GM21529 (cell line): ENCODE data around the gene CACNG6.
"Not testable (repeated sequence)": the region's sequence is repeated elsewhere in the genome, so short reads cannot be mapped to it uniquely, and the experiment has no call there.

Experiments used
- ATAC-seq: cut with Tn5 transposase; IDR thresholded peaks from one replicate; pipeline ENCODE4 v1.9.1; 2021; ENCODE audit not compliant: unreplicated experiment

Gene CACNG6, protein sequence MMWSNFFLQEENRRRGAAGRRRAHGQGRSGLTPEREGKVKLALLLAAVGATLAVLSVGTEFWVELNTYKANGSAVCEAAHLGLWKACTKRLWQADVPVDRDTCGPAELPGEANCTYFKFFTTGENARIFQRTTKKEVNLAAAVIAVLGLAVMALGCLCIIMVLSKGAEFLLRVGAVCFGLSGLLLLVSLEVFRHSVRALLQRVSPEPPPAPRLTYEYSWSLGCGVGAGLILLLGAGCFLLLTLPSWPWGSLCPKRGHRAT

DNA sequence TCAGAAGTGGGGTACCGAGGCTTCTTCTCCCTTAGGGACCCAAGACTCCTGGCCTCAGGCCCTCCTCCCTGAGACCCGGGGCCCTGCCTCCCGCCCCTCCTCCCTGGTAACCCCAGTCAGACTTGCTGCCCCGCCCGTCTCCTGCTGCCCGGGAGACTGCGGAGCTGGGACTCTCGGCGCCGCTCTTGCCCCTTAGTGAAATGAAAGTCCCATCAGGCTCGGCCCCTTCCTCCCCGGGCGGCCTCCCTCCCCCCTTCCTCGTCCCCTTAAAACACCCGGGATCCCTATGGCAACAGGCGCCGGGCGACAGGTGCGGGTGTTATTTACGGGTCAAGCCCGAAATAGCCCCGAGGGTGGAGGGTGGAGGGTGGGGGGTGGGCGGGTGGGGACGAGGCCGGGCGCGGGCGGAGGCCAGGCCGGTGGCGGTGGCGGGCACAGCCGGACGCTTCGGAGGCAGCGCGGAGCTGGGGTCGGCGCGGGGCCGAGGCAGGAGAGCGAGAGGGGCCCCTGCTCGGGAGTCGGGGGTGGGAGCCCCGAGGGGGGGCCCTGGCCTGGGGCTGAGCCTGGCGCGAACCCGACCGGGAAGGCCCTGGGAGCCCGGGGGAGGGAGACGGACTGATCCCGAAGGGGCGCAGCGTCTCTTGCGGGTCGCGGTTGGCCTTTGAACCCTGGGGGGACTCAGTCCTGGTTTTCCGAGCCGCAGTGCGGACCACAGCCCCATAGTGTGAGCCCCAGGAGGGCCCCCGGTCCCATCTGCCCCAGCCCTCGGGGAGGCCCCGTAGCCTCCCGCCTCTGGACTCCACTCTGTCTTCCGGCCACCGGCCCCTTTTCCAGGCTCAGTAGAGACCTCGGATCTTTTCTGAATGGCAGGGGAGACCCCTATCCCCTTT lies at the start of gene CACNG6:
Gene CACNG6 (plus strand): TSS at position 414 of the 890 bp plus-strand sequence. CDS start 1,241 bp downstream, outside the sequence.
- ATAC-seq, result no peak

DNA sequence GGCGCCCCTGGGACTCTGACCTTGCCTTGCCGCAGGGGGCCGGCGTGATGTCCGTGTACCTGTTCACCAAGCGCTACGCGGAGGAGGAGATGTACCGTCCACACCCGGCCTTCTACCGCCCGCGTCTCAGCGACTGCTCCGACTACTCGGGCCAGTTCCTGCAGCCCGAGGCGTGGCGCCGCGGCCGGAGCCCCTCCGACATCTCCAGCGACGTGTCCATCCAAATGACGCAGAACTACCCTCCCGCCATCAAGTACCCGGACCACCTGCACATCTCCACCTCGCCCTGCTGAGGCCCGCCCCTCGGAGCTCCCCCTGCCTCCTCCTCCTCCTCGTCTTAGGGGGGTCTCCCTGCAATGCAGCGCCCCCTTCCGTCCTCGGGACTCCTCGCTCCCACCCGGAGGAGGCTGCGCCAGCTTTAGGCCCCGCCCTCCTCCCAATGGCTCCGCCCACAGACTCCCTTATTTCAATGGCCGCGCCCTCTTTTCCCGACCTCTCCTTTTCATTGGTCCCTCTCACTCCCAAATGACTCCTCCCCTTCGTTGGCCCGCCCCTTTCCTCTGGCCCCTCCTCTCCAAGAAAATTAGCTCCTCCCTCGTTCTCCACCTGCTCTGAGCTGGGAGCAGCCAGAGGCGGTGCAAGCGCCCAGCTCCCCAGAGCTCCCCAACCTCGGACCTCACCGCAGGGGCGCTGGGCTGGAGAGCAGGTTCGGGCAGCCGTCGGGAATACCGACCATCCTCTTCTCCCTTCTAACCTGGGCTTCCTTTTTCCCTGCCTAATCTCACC lies 49.2 kb upstream of the CACNG6 start:
- no peak for ATAC-seq

DNA sequence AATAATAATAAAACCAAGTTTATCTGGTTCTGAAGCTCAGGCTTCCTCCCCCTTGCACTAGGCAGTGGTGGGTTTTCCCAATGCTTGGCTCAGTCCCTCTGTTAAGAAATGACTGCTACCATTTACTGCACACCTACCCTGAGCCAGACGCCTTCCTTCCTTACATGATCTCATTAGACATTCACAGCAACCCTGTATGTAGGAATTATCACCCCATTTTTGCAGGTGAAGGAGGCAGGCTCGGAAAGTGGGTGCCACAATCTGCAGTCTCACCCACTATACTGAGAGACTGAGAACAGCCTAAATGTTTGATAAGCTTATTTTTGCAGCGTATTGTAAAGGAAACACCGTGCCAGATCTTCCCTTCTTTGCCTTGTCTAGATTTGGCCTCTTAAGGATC lies 47.0 kb upstream of the CACNG6 start:
- ATAC-seq, result no peak

DNA sequence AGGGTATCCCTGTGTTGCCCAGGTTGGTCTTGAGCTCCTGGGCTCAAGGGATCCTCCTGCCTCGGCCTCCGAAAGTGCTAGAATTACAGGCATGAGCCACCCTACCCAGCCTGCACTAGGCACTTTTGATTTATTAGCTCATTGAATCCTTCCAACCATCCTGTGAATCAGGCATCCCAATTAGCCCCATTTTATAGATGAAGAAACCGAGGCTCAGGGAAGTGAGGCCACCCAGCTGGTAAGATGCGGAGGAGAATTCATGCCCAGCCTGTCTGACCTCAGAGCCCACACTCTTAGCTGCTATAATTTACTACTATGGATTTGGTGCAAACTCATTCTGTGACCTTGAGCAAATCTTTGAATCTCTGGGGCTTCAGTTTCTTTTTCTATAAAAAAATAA lies 46.5 kb upstream of the CACNG6 start:
- no peak for ATAC-seq

DNA sequence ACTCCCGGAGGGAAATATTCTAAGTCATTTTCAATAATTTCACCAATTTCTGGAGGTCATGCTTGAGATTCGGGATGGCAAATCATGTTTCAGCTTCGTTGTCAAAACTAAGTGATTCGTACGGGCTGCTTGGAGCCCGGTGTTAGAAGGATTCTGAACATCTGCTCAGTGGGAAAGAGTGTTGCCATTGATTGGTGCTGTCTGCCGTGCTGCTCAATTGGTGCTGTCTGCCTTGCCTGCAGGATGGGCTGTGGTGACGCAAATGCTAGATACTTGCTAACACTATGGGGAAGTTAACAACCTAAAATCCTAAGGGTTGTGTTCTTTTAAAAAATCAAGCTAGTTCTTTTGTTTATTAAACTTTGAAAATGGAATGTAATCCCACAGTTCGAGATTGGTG lies 46.0 kb upstream of the CACNG6 start:
- ATAC-seq, result no peak

DNA sequence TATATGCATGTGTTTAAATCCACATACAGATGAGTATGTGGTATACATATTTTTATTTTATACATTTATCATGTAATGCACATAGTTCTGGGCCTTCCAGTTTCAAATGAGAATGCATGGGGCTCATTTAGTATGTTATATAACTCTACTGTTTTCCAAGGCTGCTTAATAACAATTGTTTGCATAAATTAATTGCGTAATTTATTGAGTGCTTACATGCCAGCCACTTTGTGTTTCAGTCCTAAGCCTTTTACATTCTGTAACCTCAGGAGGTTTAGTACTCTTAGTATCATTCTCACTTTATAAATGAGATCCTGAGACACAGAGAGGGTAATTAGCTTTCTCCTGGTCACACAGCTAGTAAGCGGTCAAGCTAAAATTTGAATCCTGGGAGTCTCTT lies 45.4 kb upstream of the CACNG6 start:
- ATAC-seq, result no peak

- ATAC-seq, result no peak
Observed at GRCh38 chr19:53947624-53948023, 43.8 kb upstream of the CACNG6 start.

GRCh38 chr19:53948611-53949010 lies 42.8 kb upstream of the CACNG6 start:
- ATAC-seq, result not testable (repeated sequence)

- ATAC-seq, result no peak
Observed at GRCh38 chr19:53951436-53951835, 40.0 kb upstream of the CACNG6 start.

DNA sequence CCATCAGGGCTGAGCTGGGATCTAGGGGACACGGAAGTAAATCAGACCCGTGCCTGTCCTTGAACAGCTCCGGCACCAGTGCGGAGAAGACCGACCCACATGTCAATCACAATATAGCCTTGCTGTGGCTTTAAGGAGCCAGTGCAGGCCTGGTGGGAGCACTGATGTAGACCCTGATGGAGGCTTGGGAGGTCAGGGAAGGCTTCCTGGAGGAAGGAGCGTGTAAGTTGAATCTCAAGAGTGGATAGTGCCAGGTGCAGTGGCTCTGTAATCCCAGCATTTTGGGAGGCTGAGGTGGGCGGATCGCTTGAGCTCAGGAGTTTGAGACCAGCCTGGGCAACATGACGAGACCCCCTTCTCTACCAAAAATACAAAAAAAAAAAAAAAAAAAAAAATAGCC lies 39.5 kb upstream of the CACNG6 start:
- ATAC-seq, result no peak

DNA sequence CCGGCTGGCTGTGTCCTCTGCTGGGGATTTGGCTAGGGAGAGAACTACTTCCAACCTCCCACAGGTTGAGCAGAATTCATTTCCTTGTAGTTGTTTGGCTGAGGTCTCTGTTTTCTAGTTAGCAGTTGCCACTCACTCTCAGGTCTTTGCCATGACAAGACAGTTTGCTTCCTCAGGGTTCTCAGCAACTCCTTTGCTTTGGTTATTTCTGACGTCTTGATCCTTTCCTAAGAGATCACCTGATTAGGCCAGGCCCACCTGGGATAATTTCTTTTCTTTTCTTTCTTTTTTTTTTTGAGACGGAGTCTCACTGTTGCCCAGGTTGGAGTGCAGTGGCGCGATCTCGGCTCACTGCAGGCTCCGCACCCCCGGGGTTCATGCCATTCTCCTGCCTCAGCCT lies 38.1 kb upstream of the CACNG6 start:
- no peak for ATAC-seq

GRCh38 chr19:53957448-53958167 lies 33.8 kb upstream of the CACNG6 start:
- ATAC-seq, result no peak

GRCh38 chr19:53958168-53958571 lies 33.3 kb upstream of the CACNG6 start:
- no peak for ATAC-seq

- ATAC-seq, result no peak
Observed at GRCh38 chr19:53958823-53959757, 32.3 kb upstream of the CACNG6 start.

GRCh38 chr19:53960187-53960586 lies 31.2 kb upstream of the CACNG6 start:
- no peak for ATAC-seq

DNA sequence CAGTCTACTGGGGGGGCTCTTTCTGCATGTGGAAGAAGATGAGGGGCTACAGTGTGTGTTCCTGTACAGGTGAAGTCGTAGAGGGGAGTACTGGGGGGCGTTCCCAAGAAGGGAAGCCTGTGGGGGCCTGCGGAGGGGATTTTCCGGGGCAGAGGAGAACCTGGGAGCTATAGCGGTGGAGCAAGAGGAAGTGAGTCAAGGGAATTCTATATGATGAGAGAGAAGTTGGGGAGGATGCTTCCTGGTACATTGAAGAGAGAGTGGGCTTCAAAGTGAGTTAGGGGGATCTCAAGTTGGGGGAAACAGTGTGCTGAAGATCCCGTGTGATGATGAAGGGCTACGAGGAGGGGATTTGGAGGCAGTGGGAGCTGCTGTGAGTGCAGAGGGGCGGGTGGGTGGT lies 30.6 kb upstream of the CACNG6 start:
- no peak for ATAC-seq

DNA sequence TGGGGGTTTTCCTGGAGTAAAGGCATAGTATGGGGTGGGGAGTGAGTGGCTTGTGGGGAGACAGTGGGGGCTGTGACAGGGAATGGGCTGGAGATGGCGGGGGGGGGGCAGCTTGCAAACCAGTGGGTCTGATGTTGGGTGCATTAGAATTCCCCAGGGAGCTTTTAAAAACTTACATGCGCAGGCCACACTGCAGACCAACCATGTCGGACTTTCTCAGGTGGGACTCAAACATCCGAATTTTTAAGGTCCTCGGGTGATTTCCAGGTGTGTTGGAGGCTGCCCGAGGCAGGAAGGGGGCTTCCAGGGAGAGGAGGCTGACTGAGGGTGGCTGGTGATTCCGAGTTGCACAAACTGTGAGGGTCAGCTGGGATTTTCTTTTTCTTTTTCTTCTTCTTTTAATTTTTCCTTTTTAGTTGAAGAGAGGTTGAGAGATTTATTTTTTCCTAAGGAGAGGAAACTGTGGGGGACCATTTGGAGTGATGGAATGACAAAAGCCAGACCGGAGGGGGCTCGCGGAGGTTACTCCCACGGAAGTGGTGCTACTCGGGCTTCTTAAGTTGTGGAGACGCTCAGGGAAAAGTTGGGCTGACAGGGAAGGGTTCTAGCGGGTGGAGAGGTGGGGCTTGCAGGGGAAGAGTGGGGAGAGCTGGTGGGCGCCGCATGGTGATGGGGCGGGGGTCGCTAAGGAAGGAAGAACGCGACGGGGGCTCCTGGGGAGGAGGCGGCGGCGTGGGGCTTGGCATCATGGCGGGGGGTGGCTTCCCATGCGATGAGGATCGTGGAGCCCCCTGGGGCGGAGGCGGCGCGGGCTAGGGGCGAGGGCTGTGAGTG lies 29.7 kb upstream of the CACNG6 start:
- ATAC-seq, result no peak

- no peak for ATAC-seq
Observed at GRCh38 chr19:53962887-53963431, 28.5 kb upstream of the CACNG6 start, which contains the start of gene CACNG8. CACNG8 (plus strand) TSS chr19:53962937.

DNA sequence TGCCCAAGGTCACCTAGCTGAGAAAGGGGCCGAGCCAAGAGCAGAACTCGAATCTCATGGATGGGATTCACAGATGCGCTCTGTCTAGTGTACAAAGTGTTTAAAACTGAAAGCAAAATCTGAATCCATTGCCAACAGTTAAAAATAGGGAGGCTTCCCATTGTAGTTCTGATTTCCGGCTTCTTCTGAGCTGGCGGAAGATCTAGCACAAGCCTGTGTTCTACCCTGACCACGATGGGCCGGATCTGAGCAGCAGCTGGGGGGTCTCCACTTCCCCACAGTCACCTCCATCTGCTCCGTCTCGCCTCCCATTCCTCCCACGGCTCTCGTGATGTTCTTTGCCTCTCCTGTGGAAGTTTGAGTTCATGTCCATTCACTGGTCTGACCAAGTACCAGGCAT lies 26.3 kb upstream of the CACNG6 start:
- ATAC-seq, result no peak
